Omental fat pad (tissue), 4 donors: ENCODE results near the gene HNRNPA1L2. TPM values are rescaled to one million over a fixed set of nuclear protein-coding genes. Genes with fewer than 3 reads are reported as not detected.
"Not testable (repeated sequence)": the region's sequence is repeated elsewhere in the genome, so short reads cannot be mapped to it uniquely, and the experiment has no call there.

Experiments
- ATAC-seq: fragments of 150-250 bp; one replicate; pipeline ENCODE4 v1.9.1; 2016; ENCODE audit warnings: mild to moderate bottlenecking, moderate library complexity; ENCODE audit not compliant: low FRiP score
- DNase-seq: peaks from one replicate; pipeline ENCODE4 v3.0.0-alpha.2; 2019; ENCODE audit warnings: low spot score
- total RNA-seq, 4 donors: library from RNA; depleted of rRNA; stranded (reverse); fragments of >200 nt; gene quantifications; one replicate each; pipeline ENCODE4 v1.1.0, GENCODE V29; 2016
- TF ChIP-seq, protein P1 (sequence below), 3 donors: fragments of 450-650 bp; IDR thresholded peaks; one replicate each; pipeline ENCODE4 v1.5.1; 2016 to 2017; ENCODE audit warnings: antibody characterized with exemption in 3 of 3, mild to moderate bottlenecking in 3 of 3, moderate library complexity in 2 of 3

Gene HNRNPA1L2
- total RNA-seq, 4 donors from 2014 or later = 1.1 to 5.2 (median 3.6) TPM

DNA sequence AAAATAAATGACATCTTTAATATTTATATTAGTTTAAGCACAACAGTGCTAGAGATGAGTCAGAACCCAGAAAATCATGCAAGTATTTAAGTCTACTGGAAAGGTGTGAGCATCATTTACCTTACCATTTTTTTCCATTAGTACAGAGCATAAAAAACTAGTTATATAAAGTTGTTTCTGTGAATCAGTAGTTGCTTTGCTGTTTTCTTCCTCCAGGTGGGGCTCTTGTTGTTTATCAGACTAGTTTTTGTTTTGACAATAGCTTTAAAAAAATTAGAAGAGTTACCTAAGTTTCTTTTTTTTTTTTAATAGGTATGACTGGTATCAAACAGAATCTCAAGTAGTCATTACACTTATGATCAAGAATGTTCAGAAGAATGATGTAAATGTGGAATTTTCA is 23.1 kb downstream of the HNRNPA1L2 start:
- DNase-seq (no peak), ATAC-seq (no peak)
- TF ChIP-seq, protein P1, sequence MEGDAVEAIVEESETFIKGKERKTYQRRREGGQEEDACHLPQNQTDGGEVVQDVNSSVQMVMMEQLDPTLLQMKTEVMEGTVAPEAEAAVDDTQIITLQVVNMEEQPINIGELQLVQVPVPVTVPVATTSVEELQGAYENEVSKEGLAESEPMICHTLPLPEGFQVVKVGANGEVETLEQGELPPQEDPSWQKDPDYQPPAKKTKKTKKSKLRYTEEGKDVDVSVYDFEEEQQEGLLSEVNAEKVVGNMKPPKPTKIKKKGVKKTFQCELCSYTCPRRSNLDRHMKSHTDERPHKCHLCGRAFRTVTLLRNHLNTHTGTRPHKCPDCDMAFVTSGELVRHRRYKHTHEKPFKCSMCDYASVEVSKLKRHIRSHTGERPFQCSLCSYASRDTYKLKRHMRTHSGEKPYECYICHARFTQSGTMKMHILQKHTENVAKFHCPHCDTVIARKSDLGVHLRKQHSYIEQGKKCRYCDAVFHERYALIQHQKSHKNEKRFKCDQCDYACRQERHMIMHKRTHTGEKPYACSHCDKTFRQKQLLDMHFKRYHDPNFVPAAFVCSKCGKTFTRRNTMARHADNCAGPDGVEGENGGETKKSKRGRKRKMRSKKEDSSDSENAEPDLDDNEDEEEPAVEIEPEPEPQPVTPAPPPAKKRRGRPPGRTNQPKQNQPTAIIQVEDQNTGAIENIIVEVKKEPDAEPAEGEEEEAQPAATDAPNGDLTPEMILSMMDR (IDR thresholded peaks at IDR 0.05) = no peak

DNA sequence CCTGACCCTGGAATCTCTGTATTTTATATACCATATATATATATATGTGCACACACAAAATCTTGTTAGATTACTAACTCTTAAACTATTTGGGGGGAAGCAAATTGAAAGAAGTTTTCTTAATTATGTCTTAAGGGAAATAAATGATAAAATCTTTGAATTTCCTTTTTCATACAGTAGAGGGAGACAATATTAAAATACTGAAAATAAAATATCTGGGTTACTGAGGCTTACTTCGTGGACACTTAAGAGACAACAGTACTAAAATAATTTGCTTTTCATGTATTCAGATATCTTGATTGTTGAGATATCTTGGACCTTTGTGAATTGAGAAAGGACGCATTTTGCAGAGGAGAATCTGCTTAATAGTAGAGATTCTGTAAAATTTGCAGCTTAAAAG is 27.4 kb downstream of the HNRNPA1L2 start:
- ATAC-seq = no peak
- DNase-seq = no peak

DNA sequence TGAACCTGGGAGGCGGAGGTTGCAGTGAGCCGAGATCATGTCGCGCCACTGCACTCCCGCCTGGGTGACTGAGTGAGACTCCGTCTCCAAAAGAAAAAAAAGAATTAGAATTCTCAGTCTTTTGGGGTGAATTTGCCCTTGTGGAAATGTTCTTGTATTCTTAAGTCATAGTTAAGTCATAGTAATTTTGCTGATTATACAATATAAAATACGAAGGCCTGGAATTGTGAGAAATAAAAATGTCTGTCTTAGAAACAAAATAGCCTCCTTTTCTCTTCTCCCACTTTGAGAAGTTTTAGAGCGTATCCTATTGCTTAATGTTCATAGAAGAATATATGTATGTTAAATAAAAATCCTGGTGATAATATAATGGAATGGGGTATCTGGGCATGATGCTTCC is 28.5 kb downstream of the HNRNPA1L2 start:
- TF ChIP-seq, protein P1 (IDR thresholded peaks at IDR 0.05) = no peak
- DNase-seq = no peak
- ATAC-seq = no peak

More for the DNA sequence above, 27.4 kb downstream of the HNRNPA1L2 start:
- TF ChIP-seq, protein P1 (IDR thresholded peaks at IDR 0.05) = no peak

DNA sequence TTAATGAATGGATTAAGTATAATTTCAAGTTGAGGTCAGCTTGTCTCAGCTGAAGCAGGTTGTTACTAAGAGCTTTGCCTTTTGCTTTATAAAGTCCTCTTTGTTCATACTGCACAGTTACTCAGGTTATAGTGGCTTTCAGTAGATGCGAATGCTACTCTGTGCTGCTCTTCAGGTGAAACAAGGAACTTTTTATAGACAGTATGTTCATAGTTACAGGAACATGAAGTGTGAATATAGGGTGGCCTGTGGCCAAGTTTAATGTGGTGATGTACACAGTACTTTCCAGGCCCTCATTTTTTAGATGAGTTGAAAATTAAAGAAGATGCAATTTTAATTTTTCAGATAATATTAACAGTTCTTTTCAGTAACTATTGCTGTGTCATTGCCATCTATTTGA is 31.2 kb downstream of the HNRNPA1L2 start:
- ATAC-seq (no peak), DNase-seq (no peak)
- TF ChIP-seq, protein P1 (IDR thresholded peaks at IDR 0.05) = no peak

DNA sequence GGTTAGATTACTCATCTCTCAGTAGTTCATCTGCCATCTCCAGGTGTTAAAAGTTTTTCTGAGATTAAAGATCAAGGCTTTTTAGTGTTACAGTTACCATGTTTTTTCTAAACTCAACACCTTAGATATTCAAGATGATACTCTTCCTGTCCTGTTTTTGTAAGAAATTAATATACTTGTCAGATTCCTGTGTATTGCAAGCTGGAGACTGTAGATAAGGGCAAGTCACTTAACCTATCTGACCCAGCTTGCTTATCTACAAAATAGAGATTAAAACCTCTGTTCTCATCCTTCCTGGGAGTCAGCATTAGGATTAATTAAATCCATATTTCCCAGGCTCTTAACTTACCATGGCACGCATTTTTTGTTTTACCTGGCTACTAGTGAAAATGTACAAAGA is 35.6 kb downstream of the HNRNPA1L2 start:
- ATAC-seq = no peak
- DNase-seq = no peak
- TF ChIP-seq, protein P1 (IDR thresholded peaks at IDR 0.05) = no peak

DNA sequence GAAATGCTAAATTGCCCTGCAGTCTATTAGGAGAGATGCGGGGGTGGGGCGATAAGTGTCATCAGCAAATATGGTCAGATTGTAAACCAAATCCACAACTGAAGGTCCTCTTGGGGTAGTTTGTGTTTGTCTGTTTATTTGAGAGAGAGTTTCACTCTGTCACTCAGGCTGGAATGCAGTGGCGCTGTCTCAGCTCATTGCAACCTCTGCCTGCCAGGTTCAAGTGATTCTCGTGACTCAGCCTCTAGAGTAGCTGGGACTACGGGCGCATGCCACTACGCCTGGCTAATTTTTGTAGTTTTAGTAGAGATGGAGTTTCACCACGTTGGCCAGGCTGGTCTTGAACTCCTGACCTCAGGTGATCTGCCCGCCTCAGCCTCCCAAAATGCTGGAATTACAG is 43.6 kb downstream of the HNRNPA1L2 start:
- ATAC-seq, DNase-seq: not testable (repeated sequence)

DNA sequence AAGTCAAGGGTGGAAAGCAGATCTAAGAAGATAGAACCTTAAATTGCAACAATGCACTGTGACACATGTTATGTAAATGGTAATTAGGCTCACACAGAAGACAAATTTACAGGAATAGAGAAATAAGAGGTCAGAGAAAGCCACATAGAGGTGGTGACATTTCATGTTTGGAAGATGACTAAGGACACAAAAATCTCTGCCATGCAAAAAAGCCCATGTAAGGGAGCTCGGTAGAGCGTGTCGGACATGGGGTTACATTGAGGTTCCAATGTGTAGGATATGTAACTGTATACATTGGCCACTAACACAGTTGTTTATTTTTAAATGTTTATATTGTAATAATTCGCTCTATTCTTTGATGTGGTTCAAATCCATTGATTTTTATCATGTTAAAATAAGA is 44.1 kb downstream of the HNRNPA1L2 start:
- no peak for DNase-seq
- ATAC-seq = no peak
- TF ChIP-seq, protein P1 (IDR thresholded peaks at IDR 0.05) = no peak

Other genes starting within 250 kb of the HNRNPA1L2 start
- 10 to 100 TPM in 1 of 4 donors, 1 to 10 TPM in 3; 2.8 to 21.6 (median 4.2) TPM for gene THSD1, start 236.3 kb upstream of the HNRNPA1L2 start, total RNA-seq
- gene VPS36, start 191.8 kb upstream of the HNRNPA1L2 start, total RNA-seq = 10 to 100 TPM; 32.2 to 59.4 (median 46.5) TPM
- 10 to 100 TPM in 1 of 4 donors, 1 to 10 TPM in 3; 4.2 to 13.2 (median 7.3) TPM for gene CKAP2, start 187.0 kb upstream of the HNRNPA1L2 start, total RNA-seq
- gene SUGT1, start 10.4 kb downstream of the HNRNPA1L2 start, total RNA-seq = 10 to 100 TPM; 27.5 to 39.1 (median 33.6) TPM
- gene CNMD, start 97.4 kb downstream of the HNRNPA1L2 start, total RNA-seq = not detected
- not detected for gene PCDH8, start 206.2 kb downstream of the HNRNPA1L2 start, total RNA-seq